ENCODE results near the gene SPPL2B.

SPPL2B gene

GRCh38 chr19:2356036-2356646, 27.7 kb downstream of the SPPL2B start:
- no peak for ATAC-seq
- DNase-seq, result no peak

GRCh38 chr19:2357279-2358206, 29.1 kb downstream of the SPPL2B start:
- DNase-seq (no peak), ATAC-seq (no peak)

GRCh38 chr19:2358548-2359173, 30.2 kb downstream of the SPPL2B start:
- ATAC-seq (no peak), DNase-seq (no peak)

GRCh38 chr19:2359992-2360685, 31.7 kb downstream of the SPPL2B start, which contains the start of gene TMPRSS9:
Gene TMPRSS9, plus strand, starts transcription at chr19:2360265. Its CDS starts 29,521 bp downstream, at chr19:2389786.
- no peak for ATAC-seq
- no peak for DNase-seq

GRCh38 chr19:2360833-2361232, 32.3 kb downstream of the SPPL2B start:
- DNase-seq (no peak), ATAC-seq (no peak)

GRCh38 chr19:2361246-2362045, 33.0 kb downstream of the SPPL2B start:
- DNase-seq (no peak), ATAC-seq (peak; percentile 35)

GRCh38 chr19:2362046-2362969, 33.8 kb downstream of the SPPL2B start:
- no peak for ATAC-seq
- no peak for DNase-seq

- DNase-seq (no peak), ATAC-seq (no peak)
These were observed 34.5 kb downstream of the SPPL2B start for GRCh38 chr19:2362970-2363300.

- DNase-seq (no peak), ATAC-seq (no peak)
These were observed 34.9 kb downstream of the SPPL2B start for GRCh38 chr19:2363419-2363818.

GRCh38 chr19:2365201-2365970, 36.9 kb downstream of the SPPL2B start:
- DNase-seq (no peak), ATAC-seq (no peak)

- ATAC-seq (no peak), DNase-seq (no peak)
These were observed 43.2 kb downstream of the SPPL2B start for GRCh38 chr19:2371656-2372055.

GRCh38 chr19:2372076-2372612, 43.7 kb downstream of the SPPL2B start:
- ATAC-seq (no peak), DNase-seq (no peak)

GRCh38 chr19:2374808-2375207, 46.3 kb downstream of the SPPL2B start:
- DNase-seq (no peak), ATAC-seq (no peak)

GRCh38 chr19:2375353-2376121, 47.1 kb downstream of the SPPL2B start:
- no peak for ATAC-seq
- DNase-seq, result no peak

GRCh38 chr19:2376784-2377519, 48.5 kb downstream of the SPPL2B start:
- no peak for DNase-seq
- ATAC-seq, result no peak

- ATAC-seq (no peak), DNase-seq (no peak)
These were observed 52.1 kb downstream of the SPPL2B start for GRCh38 chr19:2380567-2380966.

GRCh38 chr19:2381148-2381820, 52.8 kb downstream of the SPPL2B start:
- DNase-seq (no peak), ATAC-seq (no peak)

Measured in stimulated activated naive CD8-positive, alpha-beta T cell treated with anti-CD3 and anti-CD28 coated beads, Interleukin-15, Interleukin-2, amounts not matched to agents 100 U/mL and 50 U/mL, for 24 hours (primary cell).